ENCODE measurements around the gene TRIP12. TPM values are rescaled to one million over a fixed set of nuclear protein-coding genes. Genes with fewer than 3 reads are reported as not detected.

Gene TRIP12
- total RNA-seq, 2 experiments from 2014 or later, result 151 to 178 TPM

DNA sequence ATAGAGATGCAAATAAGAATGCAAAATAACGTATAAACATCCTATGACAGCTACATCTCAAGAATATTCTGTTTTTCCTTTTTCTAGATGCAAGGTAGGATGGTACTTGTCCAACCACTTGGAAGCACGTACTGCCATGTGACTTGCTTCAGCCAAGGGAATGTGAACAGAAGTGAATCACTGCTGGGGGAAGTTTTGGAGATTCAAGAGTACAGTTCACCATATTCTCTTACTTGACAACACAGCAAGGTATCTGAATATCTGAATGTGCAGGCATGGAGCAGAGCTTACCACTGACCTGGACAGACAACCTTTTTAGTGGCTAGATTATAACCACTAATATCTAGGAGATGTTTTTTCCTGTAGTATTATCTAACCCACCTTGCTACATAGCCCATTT lies 53.0 kb downstream of the TRIP12 start:
- TF ChIP-seq, protein P1, sequence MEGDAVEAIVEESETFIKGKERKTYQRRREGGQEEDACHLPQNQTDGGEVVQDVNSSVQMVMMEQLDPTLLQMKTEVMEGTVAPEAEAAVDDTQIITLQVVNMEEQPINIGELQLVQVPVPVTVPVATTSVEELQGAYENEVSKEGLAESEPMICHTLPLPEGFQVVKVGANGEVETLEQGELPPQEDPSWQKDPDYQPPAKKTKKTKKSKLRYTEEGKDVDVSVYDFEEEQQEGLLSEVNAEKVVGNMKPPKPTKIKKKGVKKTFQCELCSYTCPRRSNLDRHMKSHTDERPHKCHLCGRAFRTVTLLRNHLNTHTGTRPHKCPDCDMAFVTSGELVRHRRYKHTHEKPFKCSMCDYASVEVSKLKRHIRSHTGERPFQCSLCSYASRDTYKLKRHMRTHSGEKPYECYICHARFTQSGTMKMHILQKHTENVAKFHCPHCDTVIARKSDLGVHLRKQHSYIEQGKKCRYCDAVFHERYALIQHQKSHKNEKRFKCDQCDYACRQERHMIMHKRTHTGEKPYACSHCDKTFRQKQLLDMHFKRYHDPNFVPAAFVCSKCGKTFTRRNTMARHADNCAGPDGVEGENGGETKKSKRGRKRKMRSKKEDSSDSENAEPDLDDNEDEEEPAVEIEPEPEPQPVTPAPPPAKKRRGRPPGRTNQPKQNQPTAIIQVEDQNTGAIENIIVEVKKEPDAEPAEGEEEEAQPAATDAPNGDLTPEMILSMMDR (IDR thresholded peaks at IDR 0.05), result no peak
- CTCF ChIA-PET, result no interaction called here
- peaks cover 4% of the 10 kb centered on the region for H3K4me1 ChIP-seq (ENCODE audit: insufficient read depth, low read length)
- H3K4me3 ChIP-seq (ENCODE audit: low read length), result no peak overlapping the region
- Mint-ChIP-seq H3K4me3 (peak overlapping the region; percentile 17), H3K9me3 (no peaks in the 10 kb centered on the region), H3K27me3 (no peaks in the 10 kb centered on the region), H3K4me1 (ENCODE audit: low read depth) (peaks cover 81% of the 10 kb centered on the region), H3K27ac (peak overlapping the region; percentile 64), H3K36me3 (ENCODE audit: low read depth) (peaks cover 71% of the 10 kb centered on the region)
- ATAC-seq (ENCODE audit: poor library complexity), result no peak
- H3K9me3 ChIP-seq (ENCODE audit: control insufficient read depth in 1 of 2, insufficient read depth in 1 of 2, low read length in 2 of 2), result no peaks in the 10 kb centered on the region
- intact Hi-C loops (cut with DNase I, micrococcal nuclease), result no loop called here
- no peak overlapping the region for H3K27ac ChIP-seq (ENCODE audit: low read depth in 1 of 2, low read length in 2 of 2)
- no peaks in the 10 kb centered on the region for H3K27me3 ChIP-seq (ENCODE audit: control insufficient read depth in 1 of 2, insufficient read depth in 2 of 2, low read length in 2 of 2)
- POLR2A ChIA-PET, result no interaction called here
- peaks cover 32% of the 10 kb centered on the region for H3K36me3 ChIP-seq (ENCODE audit: insufficient read depth, low read length)
- DNase-seq, result no peak

DNA sequence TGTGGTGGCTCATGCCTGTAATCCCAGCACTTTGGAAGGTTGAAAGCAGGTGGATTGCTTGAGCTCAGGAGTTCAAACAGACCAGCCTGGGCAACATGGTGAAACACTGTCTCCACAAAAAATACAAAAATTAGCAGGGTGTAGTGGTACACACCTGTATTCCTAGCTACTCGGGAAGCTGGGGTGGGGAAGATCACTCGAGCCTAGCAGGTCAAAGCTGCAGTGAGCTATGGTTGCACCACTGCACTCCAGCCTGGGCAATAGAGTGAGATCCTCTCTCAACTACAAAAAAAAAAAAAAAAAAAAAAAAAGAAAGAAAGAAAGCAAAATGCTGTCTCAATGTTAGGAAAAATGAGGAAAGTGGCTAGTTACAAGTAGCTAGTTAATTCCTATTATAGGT lies 56.8 kb downstream of the TRIP12 start:
- peaks cover 26% of the 10 kb centered on the region for H3K36me3 ChIP-seq (ENCODE audit: insufficient read depth, low read length)
- Mint-ChIP-seq H3K9me3 (no peaks in the 10 kb centered on the region), H3K4me3 (no peak overlapping the region), H3K4me1 (ENCODE audit: low read depth) (peaks cover 73% of the 10 kb centered on the region), H3K36me3 (ENCODE audit: low read depth) (peaks cover 48% of the 10 kb centered on the region), H3K27ac (peak overlapping the region; percentile 47), H3K27me3 (no peaks in the 10 kb centered on the region)
- no peak for ATAC-seq (ENCODE audit: poor library complexity)
- H3K4me3 ChIP-seq (ENCODE audit: low read length), result no peak overlapping the region
- intact Hi-C loops (cut with DNase I, micrococcal nuclease), result no loop called here
- H3K4me1 ChIP-seq (ENCODE audit: insufficient read depth, low read length), result peaks cover 4% of the 10 kb centered on the region
- TF ChIP-seq, protein P1 (IDR thresholded peaks at IDR 0.05), result no peak
- no peaks in the 10 kb centered on the region for H3K9me3 ChIP-seq (ENCODE audit: control insufficient read depth in 1 of 2, insufficient read depth in 1 of 2, low read length in 2 of 2)
- no peak for DNase-seq
- ChIA-PET POLR2A (no interaction called here), CTCF (interaction anchor here (0.7 to 1.3 kb wide), 3 partner anchors 22 to 64 kb away, joined by 3 read pairs; no protein-coding TSS in a partner anchor)
- H3K27ac ChIP-seq (ENCODE audit: low read depth in 1 of 2, low read length in 2 of 2), result no peak overlapping the region
- H3K27me3 ChIP-seq (ENCODE audit: control insufficient read depth in 1 of 2, insufficient read depth in 2 of 2, low read length in 2 of 2), result no peaks in the 10 kb centered on the region

DNA sequence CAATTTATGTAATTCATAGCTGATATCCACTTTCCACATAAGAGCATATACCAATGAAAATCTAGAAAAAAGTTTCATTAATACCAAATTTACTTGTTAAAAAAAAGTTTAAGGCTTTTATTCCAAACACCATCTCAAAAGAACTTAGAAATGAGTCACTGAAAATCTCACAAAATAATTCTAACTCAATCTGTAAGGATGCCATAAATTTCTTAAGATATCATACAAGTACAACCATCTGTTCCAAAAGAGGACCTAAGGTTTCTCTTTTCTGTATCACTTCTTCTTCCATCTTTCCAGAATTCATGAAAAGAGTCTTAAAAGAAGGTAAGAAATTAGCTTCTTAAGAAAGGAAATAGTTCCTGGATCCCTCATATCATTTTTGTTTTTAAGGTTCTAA lies 60.4 kb downstream of the TRIP12 start:
- no peaks in the 10 kb centered on the region for H3K27me3 Mint-ChIP-seq
- CTCF ChIA-PET, result interaction anchor here (2.1 kb wide), 1 partner anchor 11 kb away, joined by 4 read pairs; no protein-coding TSS in a partner anchor
- POLR2A ChIA-PET, result interaction anchor here (0.7 to 1.6 kb wide), 2 partner anchors 10 to 11 kb away, joined by 3 to 4 read pairs; no protein-coding TSS in a partner anchor
- Histone ChIP-seq H3K27ac (ENCODE audit: low read depth in 1 of 2, low read length in 2 of 2) (no peak overlapping the region), H3K36me3 (ENCODE audit: insufficient read depth, low read length) (peaks cover 26% of the 10 kb centered on the region), H3K27me3 (ENCODE audit: control insufficient read depth in 1 of 2, insufficient read depth in 2 of 2, low read length in 2 of 2) (no peaks in the 10 kb centered on the region), H3K9me3 (ENCODE audit: control insufficient read depth in 1 of 2, insufficient read depth in 1 of 2, low read length in 2 of 2) (no peaks in the 10 kb centered on the region), H3K4me1 (ENCODE audit: insufficient read depth, low read length) (peaks cover 8% of the 10 kb centered on the region), H3K4me3 (ENCODE audit: low read length) (no peak overlapping the region)
- intact Hi-C loops (cut with DNase I, micrococcal nuclease), result no loop called here
- TF ChIP-seq, protein P1 (IDR thresholded peaks at IDR 0.05), result no peak
- peaks cover 53% of the 10 kb centered on the region for H3K36me3 Mint-ChIP-seq (ENCODE audit: low read depth)
- no peaks in the 10 kb centered on the region for H3K9me3 Mint-ChIP-seq
- H3K4me3 Mint-ChIP-seq, result no peak overlapping the region
- peaks cover 65% of the 10 kb centered on the region for H3K4me1 Mint-ChIP-seq (ENCODE audit: low read depth)
- no peak for ATAC-seq (ENCODE audit: poor library complexity)
- no peak for DNase-seq
- peak overlapping the region; percentile 48 for H3K27ac Mint-ChIP-seq
